ENCODE data around the gene URM1.

Gene URM1

DNA sequence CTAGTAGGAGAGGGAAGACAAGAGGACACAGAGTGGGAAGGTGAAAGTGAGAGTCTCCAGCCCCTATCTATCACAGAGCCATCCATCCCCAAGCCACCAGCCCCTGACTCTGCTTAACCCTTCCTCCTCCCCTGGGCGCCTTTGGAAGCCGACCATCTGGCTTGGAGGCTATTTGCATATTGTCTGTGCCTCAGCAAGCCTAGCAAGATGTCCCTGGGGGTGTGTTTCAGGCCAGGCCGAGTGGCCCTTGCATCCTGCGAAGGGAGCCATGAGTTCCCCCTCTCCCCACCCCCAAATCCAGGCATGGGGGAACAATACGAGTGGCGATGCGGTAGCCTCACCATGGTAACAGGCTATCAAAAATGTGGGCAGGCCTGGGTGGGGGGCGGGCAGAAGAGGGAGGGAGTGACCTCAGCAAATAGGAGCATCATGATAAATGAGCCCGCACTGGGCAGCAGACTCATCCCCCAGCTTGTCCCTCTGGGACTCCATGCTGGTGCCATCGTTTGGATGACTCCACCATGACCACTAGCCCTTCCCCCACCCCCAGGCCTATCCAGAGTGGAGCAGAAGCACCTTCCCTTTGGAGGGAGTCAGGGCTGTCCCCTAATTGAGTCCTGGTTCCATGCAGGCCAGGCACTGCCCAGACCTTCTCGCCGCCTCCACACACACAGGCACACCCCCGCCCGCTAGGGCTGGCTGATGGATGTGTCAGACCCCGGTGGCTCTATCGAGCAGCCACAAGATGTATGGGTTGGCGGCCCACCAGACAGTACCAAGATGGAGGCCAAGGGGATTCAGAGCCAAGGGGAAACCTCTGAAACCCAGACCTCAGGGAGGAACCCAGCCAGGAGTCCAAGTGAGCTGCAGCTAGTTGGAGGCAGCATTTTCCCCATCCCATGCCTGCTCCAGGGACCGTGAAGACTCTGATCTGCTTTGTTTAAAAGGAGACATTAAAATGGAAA lies 14.6 kb downstream of the URM1 start:
- DNase-seq (ENCODE audit: low spot score): no peak

DNA sequence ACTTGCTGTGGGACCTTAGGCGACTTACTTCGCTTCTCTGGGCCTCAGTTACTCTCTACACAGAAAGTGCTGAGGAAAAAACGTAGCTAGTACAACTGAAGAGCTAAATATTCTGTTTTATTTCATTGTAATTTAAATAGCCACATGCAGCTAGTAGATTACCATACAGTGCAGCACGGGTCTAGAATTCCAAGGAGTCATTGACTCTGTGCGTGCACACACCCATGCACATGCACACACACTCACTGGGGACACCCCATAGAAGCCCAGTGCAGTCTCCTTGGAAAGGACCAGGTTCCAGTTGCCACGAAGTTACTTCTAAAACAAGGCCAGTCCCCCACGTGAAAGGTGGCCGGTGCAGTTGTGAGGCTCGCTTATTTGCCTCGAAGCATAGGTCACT lies 17.0 kb downstream of the URM1 start:
- no peak for DNase-seq (ENCODE audit: low spot score)

GRCh38 chr9:128389395-128390149 lies 18.4 kb downstream of the URM1 start:
- DNase-seq (ENCODE audit: low spot score): no peak

- DNase-seq (ENCODE audit: low spot score): no peak
Measured at GRCh38 chr9:128390150-128390812, 19.1 kb downstream of the URM1 start.

DNA sequence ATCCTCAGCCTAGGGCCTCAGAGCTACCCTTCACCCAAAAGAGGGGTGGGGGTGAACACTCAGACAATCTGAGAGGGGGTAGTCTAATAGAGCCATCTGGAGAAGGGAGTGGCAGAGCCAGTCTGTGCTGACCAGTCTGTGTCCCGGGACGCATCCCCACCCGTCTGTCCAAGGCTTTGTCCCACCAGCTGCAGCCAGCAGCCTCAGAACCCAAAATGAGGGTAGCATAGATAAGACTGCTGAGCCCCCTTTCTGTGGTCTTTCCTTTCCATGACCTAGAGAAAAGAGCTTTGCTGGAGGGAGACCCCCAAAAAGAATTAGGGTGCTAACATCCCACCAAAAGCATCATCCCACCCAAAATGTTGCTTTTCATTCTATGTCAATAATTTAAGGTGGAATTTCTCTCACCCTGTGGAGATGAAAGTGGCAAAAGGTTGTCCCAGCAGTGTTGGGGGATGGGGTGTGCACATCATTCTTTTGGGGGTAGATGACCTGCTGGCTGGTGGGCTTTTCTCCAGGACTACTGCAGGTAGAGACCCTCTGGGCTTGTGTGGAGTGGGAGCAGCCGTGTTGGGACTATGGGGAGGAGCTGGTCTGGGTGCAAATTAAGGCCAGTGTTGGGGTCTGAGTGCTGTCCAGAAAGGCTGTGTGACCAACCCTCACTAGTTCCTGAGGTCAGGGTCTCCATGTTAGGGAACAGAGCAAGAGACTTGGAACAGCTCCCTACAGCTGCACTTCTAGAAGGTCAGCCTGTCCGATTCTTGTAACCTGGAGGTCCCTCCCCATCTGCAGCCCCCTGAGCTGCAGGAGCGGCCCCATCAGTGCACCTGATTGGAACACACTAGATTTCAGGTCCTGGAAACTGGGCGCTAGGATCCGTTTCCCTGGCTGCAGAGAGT lies 19.9 kb downstream of the URM1 start:
- DNase-seq (ENCODE audit: low spot score): no peak

DNA sequence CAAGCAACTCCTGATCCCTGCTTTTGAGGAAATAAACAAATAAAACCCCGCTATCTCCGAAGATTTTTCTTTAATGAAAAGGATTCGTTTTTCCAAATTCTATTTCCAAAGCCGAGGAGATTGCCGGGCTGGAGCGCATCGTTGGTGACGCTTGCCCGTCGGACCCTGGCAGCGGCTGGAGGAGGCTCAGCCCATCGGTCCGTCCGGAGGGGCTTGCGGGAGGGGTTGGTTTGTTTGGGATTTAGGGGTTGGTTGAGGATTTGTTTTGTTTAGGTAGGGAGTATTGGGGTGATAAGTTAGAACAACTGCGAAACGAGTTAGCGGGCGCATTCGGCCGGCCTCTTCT lies 20.8 kb downstream of the URM1 start:
- DNase-seq (ENCODE audit: low spot score): no peak

GRCh38 chr9:128392302-128393144 lies 21.3 kb downstream of the URM1 start:
- DNase-seq (ENCODE audit: low spot score): no peak

GRCh38 chr9:128393145-128393775 lies 22.1 kb downstream of the URM1 start:
- no peak for DNase-seq (ENCODE audit: low spot score)

GRCh38 chr9:128393970-128394369 lies 22.8 kb downstream of the URM1 start:
- DNase-seq (ENCODE audit: low spot score): no peak

- no peak for DNase-seq (ENCODE audit: low spot score)
Measured at GRCh38 chr9:128394379-128395168, 23.4 kb downstream of the URM1 start.

DNA sequence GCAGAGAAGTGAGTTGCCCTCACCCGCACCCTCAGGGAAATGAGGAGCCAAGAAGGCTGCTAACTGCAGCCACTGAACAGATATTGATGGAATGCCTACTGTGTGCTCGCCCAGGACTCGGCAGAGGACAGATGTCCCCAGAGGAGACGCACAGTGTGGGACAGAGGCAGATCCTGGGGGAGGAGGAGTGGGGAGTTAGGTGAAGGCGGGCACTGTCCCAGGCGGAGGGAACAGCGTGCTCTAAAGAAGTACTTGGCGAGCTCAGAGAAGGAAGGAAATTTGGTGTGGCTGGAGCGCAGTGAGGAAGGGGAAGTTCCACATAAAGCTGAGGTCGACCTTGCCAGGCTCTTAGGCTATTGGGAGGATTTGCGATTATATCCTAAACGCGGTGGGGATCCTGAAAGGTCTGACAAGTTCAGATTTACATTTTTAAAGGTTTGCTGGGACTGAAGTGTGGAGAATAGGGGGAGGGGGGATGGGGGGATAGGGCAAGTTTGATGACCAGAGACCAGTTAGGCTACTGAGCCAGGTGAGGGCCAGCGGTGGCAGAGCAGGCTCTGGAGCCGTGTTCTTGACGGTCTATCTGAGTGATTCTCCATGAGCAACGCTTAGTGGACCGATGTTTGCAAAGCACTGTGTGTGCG lies 25.9 kb downstream of the URM1 start:
- DNase-seq (ENCODE audit: low spot score): no peak

DNA sequence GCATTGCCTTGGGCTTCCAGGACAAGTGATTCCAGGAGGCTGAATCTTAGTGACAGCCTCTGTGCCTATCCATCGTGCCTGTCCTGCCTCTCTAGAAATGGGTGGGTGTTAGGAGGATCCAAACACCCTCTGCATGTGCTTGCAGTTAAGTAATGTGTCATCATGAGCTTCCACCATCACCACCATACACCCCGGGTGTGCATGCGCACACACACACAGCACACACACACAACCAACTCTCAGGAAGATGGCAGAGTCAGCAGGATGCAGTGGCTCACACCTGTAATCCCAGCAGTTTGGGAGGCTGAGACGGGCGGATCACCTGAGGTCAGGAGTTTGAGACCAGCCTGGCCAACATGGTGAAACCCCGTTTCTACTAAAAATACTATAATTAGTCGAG lies 26.7 kb downstream of the URM1 start:
- DNase-seq (ENCODE audit: low spot score): no peak

GRCh38 chr9:128399861-128400260 lies 28.7 kb downstream of the URM1 start:
- no peak for DNase-seq (ENCODE audit: low spot score)

DNA sequence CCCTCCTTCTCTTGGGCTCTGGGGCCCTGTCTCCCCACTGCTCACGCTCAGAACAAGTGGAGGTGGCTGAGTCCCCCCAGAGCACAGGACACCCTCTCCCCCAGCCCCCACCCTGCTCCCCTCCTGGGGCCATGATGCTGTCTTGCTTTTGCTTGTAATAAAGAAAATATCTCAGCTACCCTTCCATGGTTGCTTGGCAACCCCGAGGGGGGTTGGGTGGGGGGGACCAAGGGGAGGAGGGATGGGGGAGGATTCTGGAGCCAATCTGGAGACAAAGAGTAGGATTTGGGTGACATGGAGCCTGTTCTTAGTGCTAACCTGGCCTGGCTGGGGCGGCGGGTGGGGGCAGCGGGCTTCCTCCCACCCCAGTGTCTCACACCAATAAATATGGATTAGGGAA lies 33.4 kb downstream of the URM1 start:
- no peak for DNase-seq (ENCODE audit: low spot score)

DNA sequence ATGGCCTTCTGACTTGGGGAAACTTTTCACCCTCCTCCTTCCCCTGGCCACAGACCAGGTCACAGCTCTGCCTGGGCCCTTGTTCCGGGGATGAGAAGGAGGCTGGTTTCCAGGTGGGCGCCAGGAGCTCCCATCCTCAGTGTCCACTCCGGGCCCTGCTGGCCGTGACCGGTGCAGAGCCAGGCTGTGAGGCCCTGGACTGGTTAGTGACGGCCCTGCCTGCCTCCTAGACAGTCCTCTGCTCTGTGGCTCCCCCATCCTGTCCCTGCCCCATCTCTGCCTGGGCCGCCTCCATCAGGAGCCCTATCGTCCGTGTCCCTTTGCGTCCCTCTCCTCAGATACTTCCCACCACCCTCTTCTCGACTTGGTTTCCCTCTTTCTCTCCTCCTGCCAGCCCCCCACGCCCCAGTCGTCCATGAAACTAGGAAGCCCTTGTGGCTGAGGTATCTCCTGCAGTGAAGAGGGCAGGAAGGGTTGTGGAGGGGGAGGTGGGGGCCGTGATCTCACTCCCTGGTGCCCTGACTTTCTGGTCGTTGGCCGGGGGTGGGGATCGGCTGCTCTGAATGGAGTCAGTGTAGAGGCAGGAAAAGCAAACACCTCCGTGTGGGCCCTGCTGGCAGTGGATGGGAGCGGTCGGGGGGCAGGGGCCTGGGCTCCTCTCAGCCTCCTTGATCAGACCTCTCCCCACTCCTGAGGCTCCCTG lies 34.1 kb downstream of the URM1 start:
- DNase-seq (ENCODE audit: low spot score): no peak

- no peak for DNase-seq (ENCODE audit: low spot score)
Measured at GRCh38 chr9:128405780-128406171, 34.6 kb downstream of the URM1 start.

DNA sequence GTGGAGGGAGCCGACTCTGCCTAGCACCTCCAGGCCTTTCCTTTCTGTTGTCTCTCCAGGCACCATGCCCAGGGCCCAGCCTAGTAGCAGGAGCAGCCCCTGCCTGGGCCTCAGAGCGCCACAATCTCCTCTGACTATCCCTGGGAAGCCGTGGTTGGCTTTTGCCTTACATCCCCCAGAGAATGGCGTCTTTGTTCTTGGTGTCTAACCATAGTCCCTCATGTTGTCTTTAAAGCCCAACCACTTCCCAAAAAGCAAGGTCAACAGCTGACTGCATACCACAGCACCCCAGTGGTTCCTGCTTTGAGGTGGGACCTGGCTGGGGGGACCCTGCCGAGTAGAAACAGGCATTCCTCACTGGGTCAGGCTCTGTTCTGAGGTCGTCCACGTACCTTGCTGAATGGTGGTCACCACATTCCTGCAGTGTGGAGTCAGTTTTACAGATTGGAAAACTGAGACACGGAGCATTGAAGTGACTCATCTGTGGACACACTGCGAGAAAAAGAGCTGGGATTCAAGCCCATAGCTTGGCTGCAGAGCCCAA lies 35.7 kb downstream of the URM1 start:
- no peak for DNase-seq (ENCODE audit: low spot score)

DNA sequence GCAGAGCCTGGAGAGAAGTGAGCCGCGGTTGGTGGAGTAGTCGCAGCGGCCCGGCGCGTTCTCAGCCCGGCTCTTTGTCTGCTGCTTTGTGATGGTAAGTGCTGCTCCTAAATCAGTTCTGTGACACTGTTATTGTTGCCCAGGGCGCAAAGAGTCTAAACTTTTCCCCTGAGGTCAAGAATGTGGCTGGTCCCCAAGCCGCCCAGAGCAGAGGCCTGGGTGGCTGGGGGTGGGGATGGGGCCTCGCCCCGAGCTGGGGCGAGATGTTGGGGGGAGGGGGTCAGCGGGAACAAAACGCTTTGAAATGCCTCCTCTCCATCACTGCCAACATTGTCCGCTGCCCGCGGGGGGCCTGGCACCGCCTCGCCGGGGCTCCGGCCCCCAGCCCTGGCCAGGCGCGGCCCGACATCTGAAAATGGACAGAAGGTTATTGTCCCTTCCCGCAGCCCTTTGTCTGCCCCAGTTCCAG lies 37.8 kb downstream of the URM1 start:
- DNase-seq (ENCODE audit: low spot score): no peak
